Activated T-helper 1 cell treated with anti-CD3 and anti-CD28 coated beads, Interleukin-12 subunit alpha, Interleukin-12 subunit beta, Interleukin-2, Interleukin-4 antibody, amounts not matched to agents 30 ng/mL and 10 ng/mL and 1 ng/mL, durations not matched to agents 14 hours and 24 hours and 36 hours (primary cell): Measurements from ENCODE around the gene PRDM11. TPM values are rescaled to one million over a fixed set of nuclear protein-coding genes. Genes with fewer than 3 reads are reported as not detected.
A peak's percentile ranks its signal among the peaks of the same experiment; 100 is the strongest.

ENCODE experiments used
- DNase-seq: peaks from one replicate; pipeline ENCODE4 v3.0.0; 2021; ENCODE audit warnings: low spot score
- H3K27ac Mint-ChIP-seq: one replicate; pipeline ENCODE4 v1.8.0; 2021; ENCODE audit warnings: mild to moderate bottlenecking, mixed read lengths
- H3K27me3 Mint-ChIP-seq: one replicate; pipeline ENCODE4 v1.8.0; 2022; ENCODE audit warnings: mild to moderate bottlenecking, moderate library complexity, mixed read lengths; ENCODE audit not compliant: insufficient read depth
- H3K36me3 Mint-ChIP-seq: one replicate; pipeline ENCODE4 v1.8.0; 2021; ENCODE audit warnings: low read depth, mixed read lengths
- H3K4me1 Mint-ChIP-seq: one replicate; pipeline ENCODE4 v1.8.0; 2021; ENCODE audit warnings: low read depth, mixed read lengths
- H3K4me3 Mint-ChIP-seq: one replicate; pipeline ENCODE4 v1.8.0; 2021; ENCODE audit warnings: mild to moderate bottlenecking, moderate library complexity, mixed read lengths
- H3K9me3 Mint-ChIP-seq: one replicate; pipeline ENCODE4 v1.8.0; 2021; ENCODE audit warnings: mixed read lengths
- intact Hi-C: fragments of 100-400 bp; cut with micrococcal nuclease; formaldehyde crosslinking; loops from one replicate; pipeline ENCODE4 v1.15.1; 2024
- total RNA-seq: library from RNA; stranded (reverse); gene quantifications from 2 replicates; pipeline ENCODE4 v1.2.3, GENCODE V29; 2022

The PRDM11 gene
- total RNA-seq, 1 donor from 2014 or later, result 2.2 TPM

DNA sequence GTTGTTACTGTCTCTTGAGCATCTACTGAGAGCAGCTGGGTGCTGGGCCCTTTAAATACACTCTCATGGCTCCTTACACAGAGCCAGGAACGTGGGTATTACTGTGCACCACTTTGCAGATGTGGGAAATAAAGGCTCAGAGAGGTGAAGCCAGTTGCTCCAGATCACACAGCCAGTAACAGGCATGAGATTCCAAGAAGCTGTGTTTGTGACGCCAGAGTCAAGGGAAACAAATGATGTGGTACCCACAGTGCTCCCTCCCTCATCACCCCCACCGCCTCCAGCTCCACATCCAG lies 1.4 kb upstream of the PRDM11 start:
- H3K4me3 Mint-ChIP-seq, result peak overlapping the region; percentile 23
- intact Hi-C loops, result loop anchor here (10.0 kb wide), 1 partner anchor 980 kb away; the partner anchor contains the start of gene PHF21A

DNA sequence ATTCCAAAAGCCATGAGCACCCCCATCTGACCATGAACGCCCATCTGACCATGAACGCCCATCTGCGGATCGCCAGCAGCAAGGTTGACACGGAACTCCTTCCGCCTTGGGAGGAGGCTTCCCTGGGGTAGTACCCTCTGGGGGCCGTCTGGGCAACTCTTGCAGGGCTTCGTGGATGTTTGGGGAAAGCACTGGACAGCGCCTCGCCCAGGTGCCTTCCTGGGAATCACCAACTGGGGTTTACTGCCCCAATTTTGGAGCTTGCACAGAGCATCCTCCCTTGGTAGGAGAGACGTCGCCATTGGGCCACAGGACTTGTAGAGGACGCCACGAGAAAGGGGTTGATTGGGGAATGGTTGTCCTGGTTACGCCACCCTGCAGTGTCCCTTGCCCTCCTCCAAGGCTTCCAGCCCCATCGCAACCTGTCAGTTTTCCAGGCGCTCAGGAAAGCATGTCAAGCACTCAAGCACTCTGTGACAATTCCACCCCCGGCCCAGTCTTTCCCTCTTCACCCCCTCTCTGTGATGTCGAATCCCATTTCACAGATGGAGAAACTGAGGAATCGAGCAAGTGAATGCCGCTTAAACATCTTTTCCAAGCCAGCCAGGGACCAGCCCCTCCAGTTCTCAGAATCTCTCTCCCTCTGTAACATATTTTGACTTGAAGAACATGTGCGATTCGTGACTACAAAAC lies 914 bp upstream of the PRDM11 start:
- H3K4me1 Mint-ChIP-seq, result peaks cover 25% of the 10 kb centered on the region

More for the DNA sequence above, 1.4 kb upstream of the PRDM11 start:
- no peak overlapping the region for H3K27ac Mint-ChIP-seq
- DNase-seq, result no peak
- peaks cover 10% of the 10 kb centered on the region for H3K9me3 Mint-ChIP-seq
- peaks cover 25% of the 10 kb centered on the region for H3K4me1 Mint-ChIP-seq
- peaks cover 45% of the 10 kb centered on the region for H3K27me3 Mint-ChIP-seq
- no peaks in the 10 kb centered on the region for H3K36me3 Mint-ChIP-seq

GRCh38 chr11:45147017-45147728 lies 734 bp downstream of the PRDM11 start:
- intact Hi-C loops, result loop anchor here (1.0 to 10.0 kb wide), 4 partner anchors 208 to 1466 kb away; partner anchors contain the start of genes CD82, HSD17B12 and PHF21A

More for the DNA sequence above, 914 bp upstream of the PRDM11 start:
- H3K36me3 Mint-ChIP-seq, result no peaks in the 10 kb centered on the region
- intact Hi-C loops, result loop anchor here (1.0 to 10.0 kb wide), 3 partner anchors 283 to 1465 kb away; partner anchors contain the start of genes HSD17B12 and PHF21A
- H3K9me3 Mint-ChIP-seq, result peaks cover 12% of the 10 kb centered on the region
- H3K27me3 Mint-ChIP-seq, result peaks cover 45% of the 10 kb centered on the region
- no peak overlapping the region for H3K27ac Mint-ChIP-seq
- DNase-seq, result no peak
- H3K4me3 Mint-ChIP-seq, result peak overlapping the region; percentile 80

GRCh38 chr11:45147891-45148675 lies 1.6 kb downstream of the PRDM11 start:
- H3K4me1 Mint-ChIP-seq, result peaks cover 13% of the 10 kb centered on the region
- peak overlapping the region; percentile 81 for H3K4me3 Mint-ChIP-seq
- no peak for DNase-seq
- H3K27me3 Mint-ChIP-seq, result peaks cover 28% of the 10 kb centered on the region
- peaks cover 12% of the 10 kb centered on the region for H3K9me3 Mint-ChIP-seq
- H3K27ac Mint-ChIP-seq, result no peak overlapping the region
- H3K36me3 Mint-ChIP-seq, result no peaks in the 10 kb centered on the region
- intact Hi-C loops, result loop anchor here (1.0 to 10.0 kb wide), 4 partner anchors 207 to 1467 kb away; partner anchors contain the start of genes CD82, HSD17B12 and PHF21A

More at GRCh38 chr11:45147017-45147728, 734 bp downstream of the PRDM11 start:
- peak overlapping the region; percentile 81 for H3K4me3 Mint-ChIP-seq
- H3K27ac Mint-ChIP-seq, result peak overlapping the region; percentile 83
- H3K4me1 Mint-ChIP-seq, result peaks cover 13% of the 10 kb centered on the region
- peaks cover 12% of the 10 kb centered on the region for H3K9me3 Mint-ChIP-seq
- peaks cover 35% of the 10 kb centered on the region for H3K27me3 Mint-ChIP-seq
- DNase-seq, result peak; percentile 91
- H3K36me3 Mint-ChIP-seq, result no peaks in the 10 kb centered on the region

DNA sequence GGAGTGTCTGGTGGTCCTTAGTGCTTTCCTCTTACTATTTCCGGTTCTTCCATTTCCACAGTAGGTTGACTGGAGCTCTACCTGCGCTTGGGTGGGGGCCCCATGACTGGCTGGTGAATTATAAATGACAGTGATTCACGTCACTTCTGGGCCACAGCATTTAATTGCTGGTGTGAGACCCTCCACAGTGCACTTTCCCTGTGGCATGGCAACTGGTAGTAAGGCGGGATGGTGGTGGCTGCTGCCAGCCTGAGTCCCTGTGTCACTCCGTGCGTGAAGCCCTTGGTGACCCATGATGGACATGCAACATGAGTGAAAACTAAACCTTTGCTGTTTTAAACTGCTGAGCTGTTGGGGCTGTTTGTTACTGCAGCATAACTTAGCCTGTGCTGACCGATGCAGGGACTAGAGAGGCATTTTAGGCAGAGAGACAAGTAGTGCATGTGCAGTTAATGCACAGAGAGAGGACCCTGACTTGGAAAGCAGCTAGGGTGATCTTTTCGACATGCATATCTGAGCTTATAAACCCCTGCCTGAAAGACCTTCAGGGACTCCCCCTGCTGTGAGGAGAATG lies 3.1 kb downstream of the PRDM11 start:
- no peak for DNase-seq
- H3K4me1 Mint-ChIP-seq, result peaks cover 13% of the 10 kb centered on the region
- intact Hi-C loops, result loop anchor here (10.0 kb wide), 1 partner anchor 975 kb away; the partner anchor contains the start of gene PHF21A
- H3K36me3 Mint-ChIP-seq, result no peaks in the 10 kb centered on the region
- no peak overlapping the region for H3K27ac Mint-ChIP-seq
- H3K9me3 Mint-ChIP-seq, result peaks cover 12% of the 10 kb centered on the region
- H3K27me3 Mint-ChIP-seq, result peaks cover 18% of the 10 kb centered on the region
- no peak overlapping the region for H3K4me3 Mint-ChIP-seq

GRCh38 chr11:45150301-45150700 lies 3.9 kb downstream of the PRDM11 start:
- H3K4me3 Mint-ChIP-seq, result no peak overlapping the region
- H3K9me3 Mint-ChIP-seq, result peaks cover 12% of the 10 kb centered on the region
- H3K27ac Mint-ChIP-seq, result no peak overlapping the region
- intact Hi-C loops, result no loop called here
- no peak for DNase-seq
- H3K27me3 Mint-ChIP-seq, result peaks cover 16% of the 10 kb centered on the region
- H3K4me1 Mint-ChIP-seq, result peaks cover 13% of the 10 kb centered on the region
- no peaks in the 10 kb centered on the region for H3K36me3 Mint-ChIP-seq

GRCh38 chr11:45150943-45151342 lies 4.5 kb downstream of the PRDM11 start:
- intact Hi-C loops, result no loop called here
- no peak for DNase-seq
- no peaks in the 10 kb centered on the region for H3K36me3 Mint-ChIP-seq
- peaks cover 12% of the 10 kb centered on the region for H3K9me3 Mint-ChIP-seq
- peaks cover 8% of the 10 kb centered on the region for H3K4me1 Mint-ChIP-seq
- no peak overlapping the region for H3K4me3 Mint-ChIP-seq
- no peak overlapping the region for H3K27ac Mint-ChIP-seq
- peaks cover 10% of the 10 kb centered on the region for H3K27me3 Mint-ChIP-seq

GRCh38 chr11:45151362-45151982 lies 5.0 kb downstream of the PRDM11 start:
- Mint-ChIP-seq H3K27me3 (peaks cover 6% of the 10 kb centered on the region), H3K36me3 (no peaks in the 10 kb centered on the region), H3K9me3 (peaks cover 12% of the 10 kb centered on the region), H3K27ac (no peak overlapping the region), H3K4me1 (peaks cover 6% of the 10 kb centered on the region), H3K4me3 (no peak overlapping the region)
- intact Hi-C loops, result no loop called here
- no peak for DNase-seq

DNA sequence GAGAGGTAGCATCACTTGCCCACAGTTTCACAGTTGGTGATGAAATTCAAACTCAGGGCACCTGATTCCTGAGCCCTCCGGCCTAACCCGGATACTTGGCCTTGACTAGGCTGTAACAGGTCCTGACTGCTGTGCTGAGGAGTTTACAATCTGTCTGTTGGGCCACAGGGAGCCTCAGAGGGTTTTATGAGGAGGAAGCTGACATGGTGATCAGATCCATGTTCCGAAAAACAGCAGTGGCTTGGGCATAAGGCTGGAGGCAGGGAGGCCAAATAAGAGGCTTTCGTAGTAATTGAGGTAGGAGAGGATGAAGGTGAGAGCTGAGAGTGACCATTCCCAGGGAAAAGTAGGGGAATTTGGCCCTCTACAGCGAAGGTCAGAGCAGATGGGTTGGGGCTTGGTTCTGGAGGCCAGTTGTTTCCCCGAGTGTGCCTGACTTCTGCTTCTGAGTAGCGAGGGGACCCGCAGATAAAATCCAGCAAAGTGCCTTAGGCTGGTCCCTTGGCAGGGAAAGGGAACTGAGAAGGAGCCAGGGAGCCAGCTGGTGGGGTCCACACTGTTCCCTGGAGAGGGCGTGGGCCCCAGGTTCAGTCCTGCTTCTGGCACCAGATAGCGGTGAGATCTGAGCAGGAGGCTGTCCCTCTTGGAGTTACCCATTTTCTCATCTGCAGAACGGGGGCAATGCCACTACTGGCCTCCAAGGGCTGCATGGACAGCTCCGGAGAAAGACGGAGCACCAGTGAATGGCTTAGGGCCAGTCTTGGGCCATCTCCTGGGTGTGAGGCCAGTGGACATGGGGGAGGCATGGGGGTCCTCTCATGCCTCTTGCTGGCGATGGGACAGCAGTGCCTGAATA lies 6.5 kb downstream of the PRDM11 start:
- DNase-seq, result no peak
- intact Hi-C loops, result no loop called here
- no peak overlapping the region for H3K4me3 Mint-ChIP-seq
- H3K4me1 Mint-ChIP-seq, result no peaks in the 10 kb centered on the region
- H3K36me3 Mint-ChIP-seq, result no peaks in the 10 kb centered on the region
- H3K9me3 Mint-ChIP-seq, result peaks cover 12% of the 10 kb centered on the region
- peaks cover 6% of the 10 kb centered on the region for H3K27me3 Mint-ChIP-seq
- H3K27ac Mint-ChIP-seq, result no peak overlapping the region

DNA sequence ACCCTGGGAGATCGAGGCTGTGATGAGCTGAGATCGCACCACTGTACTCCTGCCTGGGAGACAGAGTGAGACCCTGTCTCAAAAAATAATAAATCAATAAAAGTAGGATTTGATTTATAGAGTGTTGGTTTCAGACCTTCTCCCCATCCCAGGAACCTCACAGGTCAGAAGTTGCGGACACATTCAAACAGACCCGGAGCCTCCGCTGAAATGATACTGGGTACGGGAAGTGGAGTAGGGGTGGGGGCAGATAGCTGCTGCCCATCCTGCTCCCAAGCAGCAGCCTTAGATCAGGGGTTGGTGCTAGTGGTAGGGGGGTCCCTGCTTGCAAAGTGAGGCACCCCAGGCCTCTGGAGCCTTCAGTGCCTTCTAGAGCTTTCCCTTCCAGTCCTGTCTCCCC lies 7.8 kb downstream of the PRDM11 start:
- Mint-ChIP-seq H3K27ac (no peak overlapping the region), H3K36me3 (no peaks in the 10 kb centered on the region), H3K4me3 (no peak overlapping the region), H3K27me3 (no peaks in the 10 kb centered on the region), H3K4me1 (no peaks in the 10 kb centered on the region), H3K9me3 (peaks cover 5% of the 10 kb centered on the region)
- DNase-seq, result no peak
- intact Hi-C loops, result no loop called here

- no peak for DNase-seq
- H3K36me3 Mint-ChIP-seq, result no peaks in the 10 kb centered on the region
- intact Hi-C loops, result no loop called here
- no peak overlapping the region for H3K27ac Mint-ChIP-seq
- H3K9me3 Mint-ChIP-seq, result peaks cover 1% of the 10 kb centered on the region
- no peak overlapping the region for H3K4me3 Mint-ChIP-seq
- no peaks in the 10 kb centered on the region for H3K27me3 Mint-ChIP-seq
- no peaks in the 10 kb centered on the region for H3K4me1 Mint-ChIP-seq
Measured at GRCh38 chr11:45155058-45155551, 8.7 kb downstream of the PRDM11 start.
